Osteoblast (primary cell): ENCODE data around the gene NKX6-1. TPM values are rescaled to one million over a fixed set of nuclear protein-coding genes. Genes with fewer than 3 reads are reported as not detected.
A peak's percentile ranks its signal among the peaks of the same experiment; 100 is the strongest.

Experiments used
- DNase-seq: peaks from one replicate; pipeline ENCODE4 v3.0.0; 2011; ENCODE audit warnings: low spot score, mixed read lengths; ENCODE audit not compliant: insufficient read length; ENCODE audit errors: missing footprints
- H2AFZ ChIP-seq: 2 replicates; pipeline ENCODE4 v1.6.0; 2011; ENCODE audit warnings: mild to moderate bottlenecking, low read length
- H3K27ac ChIP-seq: 2 replicates; pipeline ENCODE4 v1.5.1; 2011; ENCODE audit warnings: mild to moderate bottlenecking, low read depth, low read length, moderate library complexity
- H3K27me3 ChIP-seq: 2 replicates; pipeline ENCODE4 v1.6.0; 2012; ENCODE audit warnings: mild to moderate bottlenecking, control low read depth, inconsistent platforms, low read length, moderate library complexity; ENCODE audit not compliant: insufficient read depth
- H3K36me3 ChIP-seq: 2 replicates; pipeline ENCODE4 v1.5.1; 2011; ENCODE audit warnings: mild to moderate bottlenecking, low read length, control low read depth, moderate library complexity; ENCODE audit not compliant: insufficient read depth
- H3K4me1 ChIP-seq: 2 replicates; pipeline ENCODE4 v1.5.1; 2011; ENCODE audit warnings: mild to moderate bottlenecking, low read length, control low read depth, moderate library complexity; ENCODE audit not compliant: insufficient read depth
- H3K4me2 ChIP-seq: 2 replicates; pipeline ENCODE4 v1.6.0; 2011; ENCODE audit warnings: mild to moderate bottlenecking, low read length; ENCODE audit not compliant: insufficient read depth
- H3K4me3 ChIP-seq: fragments of 200-600 bp; sonication (generic); 3 replicates; pipeline ENCODE4 v1.5.1; 2012; ENCODE audit warnings: mild to moderate bottlenecking, low read length, inconsistent platforms; ENCODE audit not compliant: insufficient read depth
- H3K79me2 ChIP-seq: 2 replicates; pipeline ENCODE4 v1.6.0; 2012; ENCODE audit warnings: mild to moderate bottlenecking, low read length, control low read depth, inconsistent platforms; ENCODE audit not compliant: insufficient read depth
- H3K9me3 ChIP-seq: 2 replicates; pipeline ENCODE4 v1.5.1; 2011; ENCODE audit warnings: low read depth, low read length, control low read depth
- H4K20me1 ChIP-seq: 2 replicates; pipeline ENCODE4 v1.6.0; 2012; ENCODE audit warnings: mild to moderate bottlenecking, low read length, control low read depth; ENCODE audit not compliant: insufficient read depth
- total RNA-seq: library from RNA; depleted of rRNA; stranded (reverse); fragments of >200 nt; gene quantifications from 2 replicates; pipeline ENCODE4 v1.2.3, GENCODE V29; 2012
- TF ChIP-seq, protein P1 (sequence below): IDR thresholded peaks from 2 replicates; pipeline ENCODE4 v1.5.1; 2011; ENCODE audit warnings: mild to moderate bottlenecking, low read depth, low read length, moderate library complexity; ENCODE audit errors: extremely low read depth

Gene NKX6-1
- total RNA-seq, result under 0.01 TPM in 1 of 2 replicates, not detected in the other

DNA sequence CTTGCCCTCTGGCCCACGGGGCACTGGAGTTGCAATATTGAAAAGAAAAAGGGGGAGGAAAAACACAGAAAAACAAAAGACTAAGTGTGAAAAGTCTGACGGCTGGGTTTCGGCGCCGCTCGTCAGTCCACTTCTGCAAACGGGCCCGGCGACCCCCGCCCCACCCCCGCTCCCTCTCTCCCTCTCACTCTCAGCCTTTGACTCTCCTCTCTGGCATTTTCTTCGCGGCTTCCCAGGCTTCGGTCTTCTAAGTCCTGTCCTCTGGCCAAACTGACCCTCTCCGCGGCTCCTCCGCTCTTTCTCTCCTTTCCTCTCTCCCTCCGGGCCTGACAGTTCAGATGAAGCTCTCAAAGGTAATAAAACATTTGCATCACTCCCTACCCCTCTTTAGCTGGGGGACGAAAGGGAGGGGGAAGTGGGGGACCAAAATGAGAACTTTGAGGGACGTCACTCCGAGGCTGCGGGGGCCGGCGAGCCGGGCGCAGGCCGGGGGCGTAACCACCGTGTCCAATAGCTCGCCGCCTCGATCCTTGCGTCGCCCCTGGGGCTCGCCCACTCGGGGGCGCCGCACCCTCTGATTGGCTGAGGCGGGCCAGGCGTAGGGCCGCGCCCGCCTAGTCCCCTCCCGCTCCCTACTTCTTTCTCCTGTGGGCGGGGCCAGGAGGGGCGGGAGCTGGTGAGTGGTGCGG, at the start of gene NKX6-1:
NKX6-1 (minus strand) TSS at position 358 of the 689 bp plus-strand sequence. CDS start 1,064 bp downstream, outside the sequence.
- Histone ChIP-seq H3K36me3 (no peaks in the 10 kb centered on the region), H3K4me1 (peaks cover 6% of the 10 kb centered on the region), H4K20me1 (no peaks in the 10 kb centered on the region), H3K27me3 (peaks cover 98% of the 10 kb centered on the region), H3K9me3 (no peaks in the 10 kb centered on the region), H3K4me2 (peak within 1 kb of the TSS; percentile 87), H3K79me2 (no peaks in the 10 kb centered on the region), H2AFZ (peak within 1 kb of the TSS; percentile 78), H3K4me3 (peak within 1 kb of the TSS; percentile 65), H3K27ac (no peak within 1 kb of the TSS)
- TF ChIP-seq, protein P1, sequence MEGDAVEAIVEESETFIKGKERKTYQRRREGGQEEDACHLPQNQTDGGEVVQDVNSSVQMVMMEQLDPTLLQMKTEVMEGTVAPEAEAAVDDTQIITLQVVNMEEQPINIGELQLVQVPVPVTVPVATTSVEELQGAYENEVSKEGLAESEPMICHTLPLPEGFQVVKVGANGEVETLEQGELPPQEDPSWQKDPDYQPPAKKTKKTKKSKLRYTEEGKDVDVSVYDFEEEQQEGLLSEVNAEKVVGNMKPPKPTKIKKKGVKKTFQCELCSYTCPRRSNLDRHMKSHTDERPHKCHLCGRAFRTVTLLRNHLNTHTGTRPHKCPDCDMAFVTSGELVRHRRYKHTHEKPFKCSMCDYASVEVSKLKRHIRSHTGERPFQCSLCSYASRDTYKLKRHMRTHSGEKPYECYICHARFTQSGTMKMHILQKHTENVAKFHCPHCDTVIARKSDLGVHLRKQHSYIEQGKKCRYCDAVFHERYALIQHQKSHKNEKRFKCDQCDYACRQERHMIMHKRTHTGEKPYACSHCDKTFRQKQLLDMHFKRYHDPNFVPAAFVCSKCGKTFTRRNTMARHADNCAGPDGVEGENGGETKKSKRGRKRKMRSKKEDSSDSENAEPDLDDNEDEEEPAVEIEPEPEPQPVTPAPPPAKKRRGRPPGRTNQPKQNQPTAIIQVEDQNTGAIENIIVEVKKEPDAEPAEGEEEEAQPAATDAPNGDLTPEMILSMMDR, result no peak
- DNase-seq, result peak; percentile 94

GRCh38 chr4:84547211-84547610, 48.1 kb upstream of the NKX6-1 start:
- Histone ChIP-seq H3K4me1 (no peaks in the 10 kb centered on the region), H3K4me2 (no peak overlapping the region), H3K27me3 (no peaks in the 10 kb centered on the region), H3K4me3 (no peak overlapping the region), H3K9me3 (no peaks in the 10 kb centered on the region), H4K20me1 (no peaks in the 10 kb centered on the region), H3K36me3 (no peaks in the 10 kb centered on the region), H2AFZ (no peak overlapping the region), H3K79me2 (no peaks in the 10 kb centered on the region), H3K27ac (no peak overlapping the region)
- DNase-seq, result no peak
- TF ChIP-seq, protein P1, result no peak

- Histone ChIP-seq H3K27ac (no peak overlapping the region), H3K4me1 (no peaks in the 10 kb centered on the region), H3K27me3 (no peaks in the 10 kb centered on the region), H3K79me2 (no peaks in the 10 kb centered on the region), H3K4me2 (no peak overlapping the region), H3K4me3 (no peak overlapping the region), H3K36me3 (no peaks in the 10 kb centered on the region), H2AFZ (no peak overlapping the region), H3K9me3 (no peaks in the 10 kb centered on the region), H4K20me1 (no peaks in the 10 kb centered on the region)
- TF ChIP-seq, protein P1, result no peak
- no peak for DNase-seq
These were observed 46.0 kb upstream of the NKX6-1 start for GRCh38 chr4:84545093-84545492.

DNA sequence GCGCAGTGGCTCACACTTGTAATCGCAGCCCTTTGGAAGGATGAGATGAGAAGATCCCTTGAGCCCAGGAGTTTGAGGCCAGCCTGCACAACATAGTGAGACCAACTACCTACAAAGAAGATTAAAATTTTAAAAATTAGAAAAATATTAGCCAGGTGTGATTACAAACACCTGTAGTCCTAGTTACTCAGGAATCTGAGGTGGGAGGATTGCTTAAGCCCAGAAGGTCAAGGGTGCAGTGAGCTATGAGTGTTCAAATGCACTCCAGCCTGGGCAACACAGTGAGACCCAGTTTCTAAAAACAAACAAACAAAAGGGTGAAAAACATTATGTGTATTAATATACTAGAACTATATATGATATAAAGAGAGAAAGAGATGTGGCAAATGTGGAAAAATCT, 36.8 kb upstream of the NKX6-1 start:
- Histone ChIP-seq H3K9me3 (no peaks in the 10 kb centered on the region), H3K36me3 (no peaks in the 10 kb centered on the region), H3K27ac (no peak overlapping the region), H3K79me2 (no peaks in the 10 kb centered on the region), H4K20me1 (no peaks in the 10 kb centered on the region), H3K4me3 (no peak overlapping the region), H3K4me2 (no peak overlapping the region), H2AFZ (no peak overlapping the region), H3K27me3 (no peaks in the 10 kb centered on the region), H3K4me1 (no peaks in the 10 kb centered on the region)
- TF ChIP-seq, protein P1, result no peak
- no peak for DNase-seq
